ENCODE results near the gene PMP22. TPM values are rescaled to one million over a fixed set of nuclear protein-coding genes. Genes with fewer than 3 reads are reported as not detected.

Gene PMP22
- total and polyA plus RNA-seq, 2 donors (not counting 3 experiments of a cell fraction or from before 2014, with no cell fraction given): 67.2 to 103 TPM

- Histone ChIP-seq H2AFZ (ENCODE audit: low read depth, low read length) (no peak overlapping the region), H3K4me3 (replicated peaks in 1 of 3; ENCODE audit: insufficient read depth in 1 of 3, low read depth in 1 of 3, low read length in 3 of 3) (no peak overlapping the region), H3K4me1 (ENCODE audit: control insufficient read depth, extremely low read depth, insufficient read depth, low read length) (no peaks in the 10 kb centered on the region), H3K4me2 (ENCODE audit: insufficient read depth, low read length) (no peak overlapping the region), H3K9ac (replicated peaks; ENCODE audit: extremely low read depth, insufficient read depth, low read length) (no peak overlapping the region), H3K79me2 (ENCODE audit: control insufficient read depth, insufficient read depth, low read length) (no peaks in the 10 kb centered on the region), H3K27ac (ENCODE audit: insufficient read depth, low read depth, low read length) (no peak overlapping the region), H3K9me3 (replicated peaks; ENCODE audit: control insufficient read depth, insufficient read depth, low read length) (no peaks in the 10 kb centered on the region), H3K9me1 (replicated peaks; ENCODE audit: control insufficient read depth, extremely low read depth, insufficient read depth, low read length) (no peaks in the 10 kb centered on the region), H4K20me1 (replicated peaks; ENCODE audit: control insufficient read depth, extremely low read depth, insufficient read depth, low read length) (no peaks in the 10 kb centered on the region), H3K36me3 (ENCODE audit: control insufficient read depth in 2 of 2, extremely low read depth in 1 of 2, insufficient read depth in 2 of 2, low read length in 2 of 2) (no peaks in the 10 kb centered on the region), H3K27me3 (ENCODE audit: control insufficient read depth in 2 of 2, insufficient read depth in 2 of 2, low read length in 2 of 2) (no peaks in the 10 kb centered on the region)
- BruUV-seq (replicated peaks): no TSS peak
- FAIRE-seq: no peak
- TF ChIP-seq MYC (IDR thresholded peaks at IDR 0.05; ENCODE audit: low read depth, low read length): no peak
- no peak for TF ChIP-seq MAX (IDR thresholded peaks at IDR 0.05; ENCODE audit: insufficient read depth, insufficient read length)
- no peak for TF ChIP-seq GATA2 (IDR thresholded peaks at IDR 0.05; ENCODE audit: insufficient read depth, insufficient read length, low read depth, low read length)
- TF ChIP-seq FOS (IDR thresholded peaks at IDR 0.05; ENCODE audit: borderline replicate concordance, insufficient read depth, low read length): no peak
- TF ChIP-seq CTCF (IDR thresholded peaks at IDR 0.05; ENCODE audit: extremely low read depth in 1 of 2, insufficient read depth in 1 of 2, low read depth in 1 of 2, low read length in 2 of 2): no peak
- TF ChIP-seq POLR2AphosphoS5 (IDR thresholded peaks at IDR 0.05; ENCODE audit: insufficient read depth, low read depth, low read length): no peak
- TF ChIP-seq JUN (IDR thresholded peaks at IDR 0.05; ENCODE audit: borderline replicate concordance, insufficient read depth, insufficient read length, low read depth): no peak
- TF ChIP-seq EZH2 (IDR thresholded peaks at IDR 0.05; ENCODE audit: borderline replicate concordance, low read depth, low read length, severe bottlenecking): no peak
- TF ChIP-seq POLR2A (IDR thresholded peaks at IDR 0.05; ENCODE audit: low read depth, low read length): no peak
- ChIA-PET CTCF (interaction anchor here (0.9 to 1.3 kb wide), 2 partner anchors 9 to 11 kb away, joined by 3 read pairs; no protein-coding TSS in a partner anchor), POLR2A (no interaction called here)
- DNase-seq (ENCODE audit: low read depth, low spot score): no peak
- dilution Hi-C loops (cut with MboI; ENCODE audit: extremely low pct_ligation_motif_present, low sequenced_read_pairs): no loop called here
- intact Hi-C loops (cut with micrococcal nuclease): no loop called here
These were observed 44.1 kb upstream of the PMP22 start for GRCh38 chr17:15309236-15309635.
